ENCODE data around the gene SPATA33. TPM values are rescaled to one million over a fixed set of nuclear protein-coding genes. Genes with fewer than 3 reads are reported as not detected.
"Not testable (repeated sequence)": the region's sequence is repeated elsewhere in the genome, so short reads cannot be mapped to it uniquely, and the experiment has no call there.

SPATA33 gene
- total RNA-seq, 2 donors from 2014 or later = 8.3 to 10.1 TPM

- Mint-ChIP-seq H3K36me3 (ENCODE audit: low read depth) (no peaks in the 10 kb centered on the region), H3K4me1 (peaks cover 9% of the 10 kb centered on the region), H3K27me3 (no peaks in the 10 kb centered on the region), H3K27ac (peak overlapping the region; percentile 78), H3K4me3 (peak overlapping the region; percentile 96)
- no peaks in the 10 kb centered on the region for H3K9me3 ChIP-seq (ENCODE audit: control insufficient read depth, low read length, poor library complexity, severe bottlenecking)
- no peak for DNase-seq
- ATAC-seq = peak; percentile 44
Measured at GRCh38 chr16:89687092-89687940, 29.7 kb downstream of the SPATA33 start.

- no peaks in the 10 kb centered on the region for H3K36me3 Mint-ChIP-seq (ENCODE audit: low read depth)
- no peak overlapping the region for H3K4me3 Mint-ChIP-seq
- H3K9me3 ChIP-seq (ENCODE audit: control insufficient read depth, low read length, poor library complexity, severe bottlenecking) = no peaks in the 10 kb centered on the region
- DNase-seq = no peak
- H3K27me3 Mint-ChIP-seq = no peaks in the 10 kb centered on the region
- H3K4me1 Mint-ChIP-seq = peaks cover 9% of the 10 kb centered on the region
- H3K27ac Mint-ChIP-seq = no peak overlapping the region
- no peak for ATAC-seq
Measured at GRCh38 chr16:89688395-89688794, 30.8 kb downstream of the SPATA33 start.

GRCh38 chr16:89689142-89689541 is 31.5 kb downstream of the SPATA33 start:
- DNase-seq (no peak), ATAC-seq (no peak)
- no peak overlapping the region for H3K4me3 Mint-ChIP-seq
- no peaks in the 10 kb centered on the region for H3K36me3 Mint-ChIP-seq (ENCODE audit: low read depth)
- peaks cover 9% of the 10 kb centered on the region for H3K4me1 Mint-ChIP-seq
- H3K27ac Mint-ChIP-seq = no peak overlapping the region
- no peaks in the 10 kb centered on the region for H3K27me3 Mint-ChIP-seq
- no peaks in the 10 kb centered on the region for H3K9me3 ChIP-seq (ENCODE audit: control insufficient read depth, low read length, poor library complexity, severe bottlenecking)

DNA sequence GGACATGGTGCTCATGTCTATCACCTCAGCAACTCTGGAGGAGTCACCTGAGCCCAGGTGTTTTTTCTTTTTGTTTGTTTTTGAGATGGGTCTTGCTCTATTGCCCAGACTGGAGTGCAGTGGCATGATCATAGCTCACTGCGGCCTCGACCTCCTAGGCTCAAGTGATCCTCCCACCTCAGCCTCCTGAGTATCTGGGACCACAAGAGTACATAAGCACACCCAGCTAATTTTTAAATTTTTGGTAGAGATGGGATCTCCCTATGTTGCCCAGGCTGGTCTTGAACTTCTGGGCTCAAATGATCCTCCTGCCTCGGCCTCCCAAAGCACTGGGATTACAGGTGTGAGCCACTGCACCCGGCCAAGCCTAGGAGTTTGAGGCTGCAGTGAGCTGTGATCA is 32.0 kb downstream of the SPATA33 start:
- not testable (repeated sequence) for DNase-seq; H3K4me3 Mint-ChIP-seq; H3K27ac Mint-ChIP-seq; H3K4me1 Mint-ChIP-seq; ATAC-seq; H3K9me3 ChIP-seq (ENCODE audit: control insufficient read depth, low read length, poor library complexity, severe bottlenecking); H3K27me3 Mint-ChIP-seq; H3K36me3 Mint-ChIP-seq (ENCODE audit: low read depth)

DNA sequence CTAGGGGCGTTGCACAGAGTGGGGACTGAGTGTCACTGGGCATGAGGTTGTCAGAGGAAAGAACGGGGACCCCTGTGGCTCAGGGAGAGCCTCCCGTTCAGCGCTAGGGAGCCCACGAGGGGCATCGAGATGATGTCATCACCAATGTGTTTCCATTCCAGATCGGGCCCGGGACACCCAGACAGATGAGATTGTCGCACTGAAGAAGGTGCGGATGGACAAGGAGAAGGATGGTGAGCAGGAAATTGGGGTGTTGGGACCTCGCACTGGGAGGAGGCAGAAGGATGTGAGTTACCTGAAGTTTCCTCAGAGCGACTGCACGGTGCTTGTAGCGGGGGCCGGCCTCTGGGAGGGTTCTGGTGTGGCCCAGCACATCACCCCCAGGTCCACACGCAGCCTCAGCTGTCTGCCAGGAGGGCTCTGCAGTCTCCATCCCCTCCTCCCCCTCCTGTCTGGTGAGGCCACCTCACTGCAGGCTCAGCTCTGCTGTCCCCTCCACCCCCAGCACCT is 32.8 kb downstream of the SPATA33 start:
- H3K4me3 Mint-ChIP-seq = no peak overlapping the region
- no peak for ATAC-seq
- H3K27ac Mint-ChIP-seq = peak overlapping the region; percentile 21
- no peaks in the 10 kb centered on the region for H3K9me3 ChIP-seq (ENCODE audit: control insufficient read depth, low read length, poor library complexity, severe bottlenecking)
- no peaks in the 10 kb centered on the region for H3K36me3 Mint-ChIP-seq (ENCODE audit: low read depth)
- H3K4me1 Mint-ChIP-seq = peaks cover 11% of the 10 kb centered on the region
- DNase-seq = no peak
- no peaks in the 10 kb centered on the region for H3K27me3 Mint-ChIP-seq

GRCh38 chr16:89691231-89691985 is 33.8 kb downstream of the SPATA33 start:
- Mint-ChIP-seq H3K4me1 (peaks cover 9% of the 10 kb centered on the region), H3K27ac (no peak overlapping the region), H3K36me3 (ENCODE audit: low read depth) (no peaks in the 10 kb centered on the region), H3K4me3 (no peak overlapping the region), H3K27me3 (no peaks in the 10 kb centered on the region)
- DNase-seq (no peak), ATAC-seq (no peak)
- no peaks in the 10 kb centered on the region for H3K9me3 ChIP-seq (ENCODE audit: control insufficient read depth, low read length, poor library complexity, severe bottlenecking)

DNA sequence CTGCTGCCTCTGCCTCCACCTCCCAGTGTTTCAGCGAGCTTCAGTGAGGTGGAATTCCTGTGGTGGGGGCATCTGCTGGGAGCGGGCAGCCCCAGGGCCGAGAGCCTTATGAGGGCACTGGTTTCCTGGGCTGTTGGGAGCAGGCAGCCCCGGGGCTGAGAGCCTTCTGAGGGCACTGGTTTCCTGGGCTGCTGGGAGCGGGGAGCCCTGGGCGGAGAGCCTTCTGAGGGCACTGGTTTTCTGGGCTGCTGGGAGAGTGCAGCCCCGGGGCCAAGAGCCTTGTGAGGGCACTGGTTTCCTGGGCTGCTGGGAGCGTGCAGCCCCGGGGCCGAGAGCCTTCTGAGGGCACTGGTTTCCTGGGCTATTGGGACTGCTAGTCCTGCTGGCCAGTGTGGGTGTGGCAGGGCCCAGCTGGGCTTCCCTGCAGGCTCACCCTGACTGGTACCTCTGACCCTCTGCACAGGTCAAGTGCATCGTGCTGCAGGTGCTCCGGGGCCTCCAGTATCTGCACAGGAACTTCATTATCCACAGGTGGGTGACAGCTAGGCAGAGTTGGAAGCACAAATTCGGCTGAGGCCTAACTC is 34.4 kb downstream of the SPATA33 start:
- DNase-seq = no peak
- H3K36me3 Mint-ChIP-seq (ENCODE audit: low read depth) = no peaks in the 10 kb centered on the region
- H3K27me3 Mint-ChIP-seq = no peaks in the 10 kb centered on the region
- H3K9me3 ChIP-seq (ENCODE audit: control insufficient read depth, low read length, poor library complexity, severe bottlenecking) = no peaks in the 10 kb centered on the region
- H3K27ac Mint-ChIP-seq = no peak overlapping the region
- H3K4me3 Mint-ChIP-seq = no peak overlapping the region
- peaks cover 7% of the 10 kb centered on the region for H3K4me1 Mint-ChIP-seq
- ATAC-seq = no peak

GRCh38 chr16:89693289-89693731 is 35.7 kb downstream of the SPATA33 start:
- DNase-seq (peak in 1 of 3 donors; percentile 3), ATAC-seq (no peak)
- no peak overlapping the region for H3K27ac Mint-ChIP-seq
- H3K4me3 Mint-ChIP-seq = no peak overlapping the region
- peaks cover 3% of the 10 kb centered on the region for H3K4me1 Mint-ChIP-seq
- no peaks in the 10 kb centered on the region for H3K9me3 ChIP-seq (ENCODE audit: control insufficient read depth, low read length, poor library complexity, severe bottlenecking)
- H3K27me3 Mint-ChIP-seq = no peaks in the 10 kb centered on the region
- no peaks in the 10 kb centered on the region for H3K36me3 Mint-ChIP-seq (ENCODE audit: low read depth)

GRCh38 chr16:89693931-89694783 is 36.5 kb downstream of the SPATA33 start:
- H3K4me1 Mint-ChIP-seq = peaks cover 3% of the 10 kb centered on the region
- no peaks in the 10 kb centered on the region for H3K9me3 ChIP-seq (ENCODE audit: control insufficient read depth, low read length, poor library complexity, severe bottlenecking)
- DNase-seq (peak in 1 of 3 donors; percentile 5), ATAC-seq (no peak)
- H3K27ac Mint-ChIP-seq = peak overlapping the region; percentile 56
- no peaks in the 10 kb centered on the region for H3K36me3 Mint-ChIP-seq (ENCODE audit: low read depth)
- H3K27me3 Mint-ChIP-seq = no peaks in the 10 kb centered on the region
- H3K4me3 Mint-ChIP-seq = no peak overlapping the region

- not testable (repeated sequence) for DNase-seq; H3K9me3 ChIP-seq (ENCODE audit: control insufficient read depth, low read length, poor library complexity, severe bottlenecking)
- peak overlapping the region; percentile 21 for H3K4me3 Mint-ChIP-seq
Measured at GRCh38 chr16:89694784-89695085, 37.1 kb downstream of the SPATA33 start.

GRCh38 chr16:89695086-89695874 is 37.6 kb downstream of the SPATA33 start:
- DNase-seq (no peak), ATAC-seq (no peak)
- Mint-ChIP-seq H3K36me3 (ENCODE audit: low read depth) (no peaks in the 10 kb centered on the region), H3K27ac (peak overlapping the region; percentile 79), H3K4me1 (peaks cover 7% of the 10 kb centered on the region), H3K27me3 (no peaks in the 10 kb centered on the region), H3K4me3 (peak overlapping the region; percentile 21)
- no peaks in the 10 kb centered on the region for H3K9me3 ChIP-seq (ENCODE audit: control insufficient read depth, low read length, poor library complexity, severe bottlenecking)

More at GRCh38 chr16:89694784-89695085, 37.1 kb downstream of the SPATA33 start:
- not testable (repeated sequence) for H3K27me3 Mint-ChIP-seq; ATAC-seq; H3K4me1 Mint-ChIP-seq; H3K36me3 Mint-ChIP-seq (ENCODE audit: low read depth)
- H3K27ac Mint-ChIP-seq = peak overlapping the region; percentile 79
